SKM-1 treated with dmso at 0.1 percent for 144 hours (cell line): Measurements from ENCODE around the gene SDHC.
"Not testable (repeated sequence)": the region's sequence is repeated elsewhere in the genome, so short reads cannot be mapped to it uniquely, and the experiment has no call there.

Experiments
- DNase-seq: peaks from one replicate; lab custom pipeline; 2025; ENCODE audit not compliant: unreplicated experiment; lab: John Stamatoyannopoulos, UW

Gene SDHC

DNA sequence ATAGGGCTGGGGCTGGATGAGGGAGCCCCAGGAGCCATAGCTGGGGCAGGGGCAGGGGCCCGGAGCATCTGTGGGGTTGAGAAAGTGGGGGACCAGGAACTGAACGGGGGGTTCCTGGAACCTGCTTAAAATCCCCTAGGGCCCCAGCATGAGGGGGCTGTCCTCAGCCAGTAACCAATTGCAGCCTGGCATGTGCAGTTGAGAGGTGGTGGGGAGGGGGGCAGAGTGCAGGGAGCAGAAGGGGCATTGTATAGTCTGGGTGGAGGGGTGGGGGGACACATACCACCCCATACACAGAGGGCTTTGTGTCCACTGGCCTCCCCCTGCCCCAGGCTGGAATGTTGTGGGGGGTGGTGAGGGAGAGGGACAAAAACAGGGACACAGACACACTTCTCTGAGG lies 4.3 kb upstream of the SDHC start, which contains the start of gene MPZ:
Gene MPZ (minus strand): TSS at position 101 of the 400 bp plus-strand sequence. CDS start 63 bp downstream, at position 38.
- no peak for DNase-seq

GRCh38 chr1:161311595-161312181 lies 2.5 kb upstream of the SDHC start:
- DNase-seq, result no peak

DNA sequence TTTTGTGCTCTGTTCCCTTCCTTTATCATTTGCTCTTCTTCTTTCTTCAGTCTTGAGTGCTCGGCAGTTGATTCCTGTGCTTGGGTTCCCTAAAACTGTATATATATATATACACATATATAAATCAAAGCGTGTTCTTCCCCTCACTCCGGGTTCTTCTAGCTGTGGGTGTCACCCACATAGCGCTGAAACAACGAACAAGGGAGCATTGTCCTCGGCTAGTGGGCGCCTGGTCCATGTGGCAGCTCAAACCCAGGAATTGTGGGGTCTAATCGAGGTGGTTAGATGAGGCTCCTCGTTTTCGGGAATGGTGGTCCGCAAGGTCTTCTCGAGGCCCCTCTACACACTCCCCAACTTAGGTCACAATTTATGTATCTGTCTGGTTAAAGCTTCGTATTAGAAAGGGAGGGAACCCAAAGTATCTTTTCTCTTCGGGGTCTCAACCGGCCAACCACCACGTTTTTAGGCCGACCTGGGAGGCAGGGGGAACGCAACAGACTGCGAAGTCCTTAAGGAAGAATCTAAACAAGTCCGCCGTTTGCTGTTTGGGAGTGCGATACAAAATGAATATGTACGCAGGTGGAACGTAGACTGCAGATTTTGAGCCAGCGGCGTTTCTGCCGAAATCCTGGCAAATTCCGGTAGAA lies 504 bp upstream of the SDHC start:
- DNase-seq, result no peak

GRCh38 chr1:161315841-161316674 lies 1.9 kb downstream of the SDHC start:
- DNase-seq, result not testable (repeated sequence)

GRCh38 chr1:161324020-161324419 lies 9.8 kb downstream of the SDHC start:
- DNase-seq, result no peak

- no peak for DNase-seq
These were observed 16.2 kb downstream of the SDHC start for GRCh38 chr1:161330346-161330745.

DNA sequence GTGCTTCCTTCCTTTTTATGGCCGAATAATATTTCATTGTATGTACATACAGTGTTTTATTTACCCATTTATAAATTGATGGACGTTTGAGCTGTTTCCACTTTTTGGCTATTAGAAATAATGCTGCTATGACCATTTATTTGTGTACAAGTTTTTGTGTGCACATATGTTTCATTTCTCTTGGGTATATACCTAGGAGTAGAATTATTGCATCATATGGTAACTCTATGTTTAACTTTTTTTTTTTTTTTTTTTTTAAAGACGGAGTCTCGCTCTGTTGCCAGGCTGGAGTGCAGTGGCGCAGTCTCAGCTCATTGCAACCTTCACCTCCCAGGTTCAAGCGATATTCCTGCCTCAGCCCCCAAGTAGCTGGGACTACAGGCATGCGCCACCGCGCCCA lies 19.0 kb downstream of the SDHC start:
- DNase-seq, result no peak

DNA sequence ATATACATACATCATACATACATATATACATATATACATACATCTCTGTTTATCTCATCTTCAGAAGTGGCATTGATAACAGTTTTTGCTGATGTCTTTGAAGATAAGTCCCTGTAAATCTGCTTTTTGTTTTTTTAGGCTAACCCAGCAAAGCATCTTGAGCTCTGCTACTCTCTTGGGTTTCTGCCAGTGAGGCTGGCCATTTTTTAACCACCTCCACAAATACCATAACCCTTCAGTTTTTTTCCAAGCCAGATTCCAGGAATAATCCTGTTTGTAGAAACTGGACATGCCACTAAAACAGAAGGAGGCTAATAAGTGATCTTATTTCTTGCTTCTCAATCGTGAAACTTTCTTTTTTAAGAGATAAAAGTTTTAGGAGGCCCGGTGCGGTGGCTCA lies 21.6 kb downstream of the SDHC start:
- DNase-seq, result no peak

- DNase-seq, result no peak
These were observed 28.0 kb downstream of the SDHC start for GRCh38 chr1:161342177-161342576.

DNA sequence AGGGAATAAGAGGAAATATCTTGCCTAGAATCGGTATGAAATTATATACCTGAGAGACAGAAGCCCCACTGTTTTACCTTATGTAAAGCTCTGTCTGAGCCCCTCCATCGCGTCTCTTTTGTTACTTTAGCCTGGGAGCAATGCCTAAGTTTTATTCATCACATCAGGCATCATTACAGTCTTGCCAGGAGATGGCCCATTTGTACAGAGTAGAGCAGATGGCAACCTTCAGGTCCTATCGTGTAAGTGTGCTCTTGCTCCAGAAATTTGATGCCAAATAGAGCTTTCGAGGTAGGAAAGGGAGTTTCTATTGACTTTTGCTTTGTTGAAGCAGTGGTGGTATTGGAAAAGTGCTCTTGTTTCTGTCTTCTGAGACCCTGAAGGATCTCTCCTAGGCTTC lies 28.6 kb downstream of the SDHC start:
- DNase-seq, result no peak

DNA sequence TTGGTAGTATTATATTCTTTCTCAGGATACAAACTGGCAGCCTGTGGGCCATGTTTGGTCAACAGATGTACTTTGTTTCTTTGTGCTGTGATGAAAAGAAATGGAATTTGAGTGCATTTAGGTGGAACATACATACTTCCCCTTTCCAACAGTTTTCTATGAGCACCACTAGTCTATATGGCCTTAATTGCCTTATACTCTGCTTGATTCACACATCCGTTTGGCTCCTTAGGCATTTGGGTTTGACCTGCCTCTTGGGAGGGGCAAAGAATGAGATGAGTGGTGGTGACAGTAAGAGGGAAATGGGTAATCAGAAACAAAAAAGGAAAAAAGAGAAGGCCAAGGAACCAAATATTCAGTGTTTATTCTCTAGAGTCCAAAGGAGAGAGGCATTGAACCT lies 36.5 kb downstream of the SDHC start:
- peak; percentile 22 for DNase-seq

DNA sequence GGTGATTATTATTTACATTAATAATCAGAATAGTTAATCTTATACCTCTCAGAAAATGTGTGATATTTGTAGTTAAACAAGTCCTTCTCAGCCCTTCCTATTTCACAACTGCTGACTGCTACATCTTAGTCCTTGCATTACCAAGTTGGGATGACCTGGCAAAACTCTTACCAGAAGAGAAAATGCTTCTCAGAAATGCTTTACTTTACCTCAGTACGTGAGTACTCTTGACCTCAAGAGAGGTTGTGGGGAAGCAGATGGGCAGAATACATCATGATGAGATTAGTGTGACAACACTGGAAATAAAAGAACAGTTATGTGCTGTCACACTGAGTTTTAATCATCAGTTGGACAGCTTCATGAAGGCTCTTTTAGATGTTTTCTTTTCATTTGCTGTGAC lies 37.3 kb downstream of the SDHC start:
- DNase-seq, result peak; percentile 10

DNA sequence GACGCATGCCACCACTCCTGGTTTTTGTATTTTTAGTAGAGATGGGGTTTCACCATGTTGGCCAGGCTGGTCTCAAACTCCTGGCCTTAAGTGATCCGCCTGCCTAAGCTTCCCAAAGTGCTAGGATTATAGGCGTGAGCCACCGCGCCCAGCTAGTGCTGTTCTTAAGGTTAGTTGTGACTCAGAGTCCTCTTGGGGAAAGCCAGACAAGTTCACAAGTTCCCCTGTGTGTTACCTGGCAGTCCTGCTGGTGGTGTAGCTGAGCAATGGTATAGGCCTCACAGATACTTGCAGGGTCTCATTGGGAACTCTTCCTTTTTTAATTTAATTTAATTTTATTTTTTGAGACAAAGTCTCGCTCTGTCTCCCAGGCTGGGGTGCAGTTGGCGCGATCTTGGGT lies 42.9 kb downstream of the SDHC start:
- no peak for DNase-seq

GRCh38 chr1:161359291-161359690 lies 45.1 kb downstream of the SDHC start:
- no peak for DNase-seq

DNA sequence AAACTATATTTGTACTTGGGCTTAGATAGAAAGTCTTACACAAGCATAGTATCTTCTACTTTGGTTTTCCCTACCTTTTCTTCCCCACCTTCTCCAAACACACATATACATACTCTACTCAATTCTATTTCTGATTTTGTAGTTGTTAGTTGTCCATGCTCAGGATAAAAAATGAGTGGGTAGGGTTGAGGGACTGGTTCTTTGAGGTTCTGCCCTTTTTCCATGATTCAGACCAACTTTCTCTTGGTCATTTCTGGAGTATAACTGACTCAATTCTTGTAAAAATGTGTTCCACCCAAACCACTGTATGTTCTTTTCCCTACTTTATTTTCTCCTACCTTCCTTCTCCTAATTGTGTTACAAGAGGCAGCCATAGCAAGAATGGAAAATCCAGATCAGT lies 50.2 kb downstream of the SDHC start:
- DNase-seq, result no peak

- DNase-seq, result no peak
These were observed 51.0 kb downstream of the SDHC start for GRCh38 chr1:161365207-161365606.

DNA sequence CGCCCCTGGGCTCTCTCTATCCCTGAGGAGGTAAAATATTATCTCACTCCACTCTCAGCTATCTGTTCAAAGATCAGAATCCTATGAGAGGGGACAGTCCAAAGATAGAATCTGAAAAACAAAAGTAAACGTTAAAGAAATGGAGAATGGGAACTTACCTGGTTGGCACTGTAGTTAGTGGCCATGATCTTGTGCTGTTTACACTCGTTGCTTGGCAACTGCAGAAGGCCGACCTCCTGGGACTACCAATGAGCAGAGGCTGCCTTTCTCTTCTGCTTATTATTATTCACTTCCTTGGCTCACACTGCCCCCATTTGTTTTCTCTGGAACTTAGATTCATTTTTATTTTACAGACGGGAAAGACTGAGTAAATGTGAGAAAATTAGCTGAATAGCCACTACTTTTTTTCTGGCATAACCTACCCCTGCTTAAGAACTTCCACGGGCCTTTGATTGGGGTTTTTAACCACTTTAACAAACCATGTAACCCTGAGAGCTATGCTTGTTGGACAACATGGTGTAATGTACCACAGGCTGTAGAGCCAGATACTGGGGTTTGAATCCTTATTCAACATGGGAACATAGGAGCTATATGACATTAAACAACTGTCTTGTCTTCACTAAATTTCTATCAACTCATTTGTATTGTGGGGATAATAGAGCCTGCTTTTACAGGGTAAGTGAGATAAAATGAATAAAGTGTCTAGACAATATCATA lies 53.7 kb downstream of the SDHC start, which contains the start of gene CFAP126:
Gene CFAP126 (minus strand): TSS at position 193 of the 717 bp plus-strand sequence. CDS start 8 bp downstream, at position 185.
- peak; percentile 52 for DNase-seq

DNA sequence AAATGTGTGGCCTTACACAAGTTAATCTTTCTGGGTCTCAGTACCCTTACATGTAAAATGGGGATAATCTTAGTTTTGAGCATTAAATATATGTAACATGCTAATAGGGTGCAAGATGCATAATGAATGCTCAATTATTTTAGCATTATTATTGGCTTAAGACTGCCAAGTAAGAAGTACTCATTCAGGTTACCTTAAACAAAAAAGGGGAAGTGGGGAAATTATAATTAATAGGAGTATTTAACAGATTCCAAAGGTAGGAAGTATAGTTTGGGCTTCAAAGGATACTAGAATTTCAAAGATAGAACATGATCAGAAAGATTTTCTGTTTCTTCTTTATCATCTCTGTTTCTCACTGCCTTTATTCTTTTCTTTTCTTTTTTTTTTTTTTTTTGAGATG lies 59.3 kb downstream of the SDHC start:
- no peak for DNase-seq

DNA sequence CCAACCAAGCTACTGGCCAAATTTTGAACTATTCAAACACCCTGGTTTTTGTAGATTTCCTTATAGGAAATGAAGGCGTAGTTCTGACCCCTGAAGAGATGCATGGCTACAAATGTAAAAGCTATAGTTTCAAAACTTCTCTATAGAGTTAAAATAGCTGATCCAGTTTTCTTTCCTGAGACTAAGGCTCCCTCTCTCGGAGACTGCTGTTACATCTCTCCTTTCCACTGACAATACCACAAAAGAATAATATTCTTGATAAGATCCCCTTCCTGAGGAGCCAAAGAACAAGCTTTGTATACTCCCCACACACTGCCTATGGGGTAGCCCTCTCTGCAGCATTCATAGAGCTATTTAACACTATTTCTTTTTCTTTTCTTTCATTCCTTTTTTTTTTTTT lies 60.2 kb downstream of the SDHC start:
- DNase-seq, result peak; percentile 34

DNA sequence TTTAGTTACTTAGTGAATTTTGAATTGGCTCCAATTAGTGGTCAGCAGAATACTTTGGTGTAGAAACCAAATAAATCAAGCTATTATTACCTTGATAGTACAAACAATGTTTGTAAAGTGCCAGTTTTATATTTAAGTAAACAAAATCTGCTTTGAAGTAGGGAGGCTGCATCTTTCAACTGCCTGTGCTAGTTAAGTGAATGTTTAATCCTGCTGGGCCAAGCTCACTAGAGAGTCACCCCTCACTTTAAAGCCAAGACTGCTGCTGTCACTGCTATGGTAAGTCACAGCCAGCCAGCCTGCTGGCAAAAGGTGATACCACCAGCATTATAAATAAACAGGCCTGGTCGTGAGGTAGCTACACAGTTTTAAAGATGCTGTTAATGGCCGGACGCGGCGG lies 63.8 kb downstream of the SDHC start:
- no peak for DNase-seq

- DNase-seq, result peak; percentile 54
These were observed 64.9 kb downstream of the SDHC start for GRCh38 chr1:161379071-161379470.
